Common myeloid progenitor, CD34-positive (primary cell): ENCODE measurements around the gene ETFB.

Experiments
- CTCF ChIA-PET: fragments of 350-600 bp; sonication (Branson Sonifier 250); formaldehyde crosslinking; loops from one replicate; lab custom pipeline; 2021; ENCODE audit warnings: antibody characterized with exemption; lab: Charles Lee
- POLR2A ChIA-PET: fragments of 350-600 bp; sonication (Branson Sonifier 250); formaldehyde crosslinking; loops from one replicate; lab custom pipeline; 2021; ENCODE audit warnings: antibody characterized with exemption; lab: Charles Lee
- DNase-seq, 3 donors: peaks; one replicate each; pipeline versions ENCODE4 v3.0.0 to v3.0.0-alpha.2; 2013
- H3K27ac ChIP-seq, 2 experiments: 1 replicate in 1 of 2; 2 replicates in 1 of 2; pipeline ENCODE4 v1.7.0; 2013; ENCODE audit warnings: inconsistent platforms in 2 of 2, low read length in 2 of 2, mild to moderate bottlenecking in 2 of 2, low read depth in 1 of 2, moderate library complexity in 1 of 2; ENCODE audit not compliant: severe bottlenecking in 2 of 2, insufficient read depth in 1 of 2, poor library complexity in 1 of 2
- H3K27me3 ChIP-seq, 5 experiments: replicated peaks in 2 of 5; 1 replicate in 3 of 5; 2 replicates in 2 of 5; pipeline versions ENCODE4 v1.6.1 to v1.7.0; 2013; ENCODE audit warnings: low read length in 4 of 5, mild to moderate bottlenecking in 2 of 5, moderate library complexity in 2 of 5, inconsistent platforms in 1 of 5; ENCODE audit not compliant: insufficient read depth in 5 of 5, control insufficient read depth in 4 of 5
- H3K36me3 ChIP-seq, 4 experiments: 1 replicate in 2 of 4; 2 replicates in 2 of 4; pipeline versions ENCODE4 v1.6.1 to v1.7.0; 2013; ENCODE audit warnings: low read length in 3 of 4, control low read depth in 1 of 4, mild to moderate bottlenecking in 1 of 4; ENCODE audit not compliant: control insufficient read depth in 4 of 4, insufficient read depth in 4 of 4
- H3K4me1 ChIP-seq, 4 experiments: 1 replicate in 3 of 4; 2 replicates in 1 of 4; pipeline versions ENCODE4 v1.6.1 to v1.7.1; 2013; ENCODE audit warnings: low read length in 3 of 4, mild to moderate bottlenecking in 3 of 4, control low read depth in 1 of 4, inconsistent platforms in 1 of 4, moderate library complexity in 1 of 4; ENCODE audit not compliant: control insufficient read depth in 4 of 4, insufficient read depth in 4 of 4; ENCODE audit errors: control extremely low read depth in 1 of 4
- H3K4me3 ChIP-seq, 7 experiments: 1 replicate in 4 of 7; 2 replicates in 3 of 7; pipeline versions ENCODE4 v1.5.1 to v1.7.0; 2013; ENCODE audit warnings: mild to moderate bottlenecking in 7 of 7, low read length in 6 of 7, moderate library complexity in 6 of 7, inconsistent platforms in 2 of 7, low read depth in 2 of 7, control low read depth in 1 of 7; ENCODE audit not compliant: insufficient read depth in 4 of 7, control insufficient read depth in 1 of 7; ENCODE audit errors: extremely low read depth in 1 of 7
- H3K9me3 ChIP-seq, 5 experiments: 1 replicate in 4 of 5; 2 replicates in 1 of 5; pipeline versions ENCODE4 v1.6.1 to v1.7.1; 2013; ENCODE audit warnings: low read length in 4 of 5, mild to moderate bottlenecking in 2 of 5, inconsistent platforms in 1 of 5, low read depth in 1 of 5, moderate library complexity in 1 of 5; ENCODE audit not compliant: control insufficient read depth in 4 of 5, insufficient read depth in 2 of 5; ENCODE audit errors: control extremely low read depth in 1 of 5
- WGBS: methylation state at CpG from one replicate; pipeline ENCODE4 v1.1.5; 2013; ENCODE audit not compliant: insufficient coverage; 5-methylcytosine and 5-hydroxymethylcytosine counted together

ETFB gene

GRCh38 chr19:51342631-51343569 is 23.3 kb downstream of the ETFB start:
- ChIA-PET CTCF (interaction anchor here (1.0 to 2.4 kb wide), 10 partner anchors 11 to 187 kb away, joined by 3 to 8 read pairs (median 4); no protein-coding TSS in a partner anchor), POLR2A (interaction anchor here (0.6 kb wide), 1 partner anchor 326 kb away, joined by 8 read pairs; no protein-coding TSS in a partner anchor)
- H3K4me3 ChIP-seq: no peak overlapping the region
- H3K4me1 ChIP-seq: peaks cover 0 to 22% (median 20%) of the 10 kb centered on the region in 4 experiments
- H3K36me3 ChIP-seq: peaks cover 5 to 32% (median 19%) of the 10 kb centered on the region in 4 experiments
- H3K9me3 ChIP-seq: no peaks in the 10 kb centered on the region
- WGBS: 63% methylated on average over 8 of the region's 9 CpGs
- no peak for DNase-seq
- peaks cover 0 to 18% (median 4%) of the 10 kb centered on the region in 5 experiments for H3K27me3 ChIP-seq
- H3K27ac ChIP-seq: no peak overlapping the region

- WGBS: 81% methylated on average over 3 of the region's 3 CpGs
- H3K27ac ChIP-seq: no peak within 1 kb of the TSS
- H3K4me1 ChIP-seq: peaks cover 0 to 22% (median 21%) of the 10 kb centered on the region in 4 experiments
- peaks cover 3 to 26% (median 16%) of the 10 kb centered on the region in 4 experiments for H3K36me3 ChIP-seq
- DNase-seq: no peak
- H3K9me3 ChIP-seq: no peaks in the 10 kb centered on the region
- ChIA-PET POLR2A (no interaction called here), CTCF (interaction anchor here (1.1 to 2.6 kb wide), 8 partner anchors 10 to 186 kb away, joined by 3 to 11 read pairs (median 6); no protein-coding TSS in a partner anchor)
- no peak within 1 kb of the TSS for H3K4me3 ChIP-seq
- H3K27me3 ChIP-seq: peaks cover 0 to 18% (median 4%) of the 10 kb centered on the region in 5 experiments
Observed at GRCh38 chr19:51341976-51342580, 24.1 kb downstream of the ETFB start, which contains the start of gene VSIG10L. TSS of gene VSIG10L (minus strand) at chr19:51342139. CDS start at chr19:51342124, 15 bp downstream.

- WGBS: 96% methylated on average over 18 of the region's 18 CpGs
- H3K9me3 ChIP-seq: no peaks in the 10 kb centered on the region
- H3K4me1 ChIP-seq: peaks cover 0 to 22% (median 21%) of the 10 kb centered on the region in 4 experiments
- H3K27ac ChIP-seq: no peak overlapping the region
- CTCF ChIA-PET: interaction anchor here (0.8 to 2.6 kb wide), 10 partner anchors 9 to 98 kb away, joined by 3 to 11 read pairs (median 4); partner anchors contain the start of gene ETFB
- POLR2A ChIA-PET: no interaction called here
- H3K36me3 ChIP-seq: peaks cover 2 to 16% (median 10%) of the 10 kb centered on the region in 4 experiments
- no peak overlapping the region for H3K4me3 ChIP-seq
- DNase-seq: no peak
- H3K27me3 ChIP-seq: peaks cover 0 to 18% (median 4%) of the 10 kb centered on the region in 5 experiments
Observed at GRCh38 chr19:51341066-51341465, 25.1 kb downstream of the ETFB start.

GRCh38 chr19:51339687-51340656 is 26.2 kb downstream of the ETFB start:
- WGBS: 2% methylated on average over 83 of the region's 107 CpGs
- ChIA-PET POLR2A (interaction anchor here (1.3 kb wide), 1 partner anchor 26 kb away, joined by 5 read pairs; no protein-coding TSS in a partner anchor), CTCF (interaction anchor here (0.7 to 2.6 kb wide), 11 partner anchors 12 to 321 kb away, joined by 3 to 11 read pairs (median 5); partner anchors contain the start of gene ETFB)
- Histone ChIP-seq H3K4me1 (peaks cover 0 to 22% (median 21%) of the 10 kb centered on the region in 4 experiments), H3K27me3 (peaks cover 0 to 18% (median 4%) of the 10 kb centered on the region in 5 experiments), H3K9me3 (no peaks in the 10 kb centered on the region), H3K36me3 (peaks cover 1 to 6% (median 4%) of the 10 kb centered on the region in 4 experiments), H3K4me3 (peak overlapping the region; percentile 39 to 83 (median 74)), H3K27ac (peak overlapping the region in 1 of 2 experiments; percentile 43)
- peak; percentile 91 to 93 (median 92) for DNase-seq

GRCh38 chr19:51339313-51339686 is 26.9 kb downstream of the ETFB start:
- peaks cover 0 to 18% (median 4%) of the 10 kb centered on the region in 5 experiments for H3K27me3 ChIP-seq
- 0% methylated on average over 10 of the region's 10 CpGs for WGBS
- H3K4me3 ChIP-seq: peak overlapping the region; percentile 39 to 83 (median 74)
- H3K27ac ChIP-seq: peak overlapping the region in 1 of 2 experiments; percentile 43
- ChIA-PET POLR2A (interaction anchor here (1.3 kb wide), 1 partner anchor 26 kb away, joined by 5 read pairs; no protein-coding TSS in a partner anchor), CTCF (interaction anchor here (0.7 to 2.1 kb wide), 6 partner anchors 11 to 322 kb away, joined by 4 to 7 read pairs (median 5); no protein-coding TSS in a partner anchor)
- no peaks in the 10 kb centered on the region for H3K9me3 ChIP-seq
- H3K4me1 ChIP-seq: peaks cover 0 to 22% (median 21%) of the 10 kb centered on the region in 4 experiments
- no peaks in the 10 kb centered on the region for H3K36me3 ChIP-seq
- DNase-seq: no peak
